Activated CD4-positive, alpha-beta T cell treated with anti-CD3 and anti-CD28 coated beads for 24 hours (primary cell): Measurements from ENCODE around the gene RMDN2.
"Not testable (repeated sequence)": the region's sequence is repeated elsewhere in the genome, so short reads cannot be mapped to it uniquely, and the experiment has no call there.

ENCODE experiments used
- DNase-seq, 2 donors: peaks; one replicate each; pipeline ENCODE4 v3.0.0-alpha.2; 2020; ENCODE audit warnings: low read depth in 2 of 2

RMDN2 gene

DNA sequence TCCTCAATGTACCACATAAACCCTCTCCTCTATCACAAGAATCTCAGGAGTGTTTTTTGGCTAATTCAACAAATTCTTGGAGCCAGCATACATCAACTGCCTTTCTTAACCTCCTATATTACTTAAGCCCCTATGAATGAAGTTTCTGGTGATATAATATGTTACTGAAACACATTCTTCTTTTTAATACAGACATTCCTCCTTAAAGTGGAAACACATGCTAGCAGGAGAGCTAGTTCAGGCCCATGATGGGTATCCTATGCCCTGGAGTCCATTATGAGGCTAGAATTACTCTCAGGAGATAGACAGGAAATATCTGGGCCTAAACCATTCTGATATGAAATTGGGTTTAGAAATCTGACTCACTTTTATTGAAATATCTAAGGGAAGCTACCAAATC lies 26.6 kb upstream of the RMDN2 start:
- DNase-seq: no peak

DNA sequence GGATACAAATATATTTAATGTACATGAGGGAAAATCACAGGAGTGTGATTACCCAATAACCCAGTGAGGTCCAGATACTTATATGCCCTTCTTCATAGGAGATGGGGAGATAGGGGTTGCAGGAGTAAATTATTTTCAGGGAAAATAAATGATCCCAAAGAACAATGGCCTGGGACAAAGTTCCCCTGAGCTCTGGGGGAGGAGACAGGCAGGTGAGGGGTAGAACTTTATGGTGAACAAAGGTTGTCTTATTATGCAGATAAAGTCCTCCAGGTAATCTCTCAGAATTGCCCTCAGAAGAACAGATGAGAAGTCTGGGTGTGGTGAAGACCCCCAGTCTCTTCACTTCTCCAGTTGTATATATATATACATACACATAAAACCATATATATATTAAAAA lies 22.1 kb upstream of the RMDN2 start:
- no peak for DNase-seq

DNA sequence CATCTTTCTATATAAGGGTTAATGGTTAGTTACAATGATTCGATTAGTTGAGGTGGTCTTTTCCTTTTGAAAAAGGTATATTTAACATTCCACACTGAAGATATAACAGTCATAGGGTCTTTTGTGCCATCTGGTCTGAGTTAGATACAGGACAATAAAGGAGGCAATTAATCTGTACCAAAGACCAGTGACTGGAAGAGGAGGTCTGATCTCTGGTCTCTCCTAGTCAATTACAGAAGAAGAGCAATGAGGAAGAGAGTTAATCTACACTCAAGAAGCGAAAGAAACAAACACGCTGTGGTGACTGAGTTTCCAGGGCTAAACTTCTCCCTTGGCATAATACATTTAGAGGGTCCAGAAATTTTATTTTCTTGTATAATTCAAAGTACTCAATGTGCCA lies 20.7 kb upstream of the RMDN2 start:
- no peak for DNase-seq

DNA sequence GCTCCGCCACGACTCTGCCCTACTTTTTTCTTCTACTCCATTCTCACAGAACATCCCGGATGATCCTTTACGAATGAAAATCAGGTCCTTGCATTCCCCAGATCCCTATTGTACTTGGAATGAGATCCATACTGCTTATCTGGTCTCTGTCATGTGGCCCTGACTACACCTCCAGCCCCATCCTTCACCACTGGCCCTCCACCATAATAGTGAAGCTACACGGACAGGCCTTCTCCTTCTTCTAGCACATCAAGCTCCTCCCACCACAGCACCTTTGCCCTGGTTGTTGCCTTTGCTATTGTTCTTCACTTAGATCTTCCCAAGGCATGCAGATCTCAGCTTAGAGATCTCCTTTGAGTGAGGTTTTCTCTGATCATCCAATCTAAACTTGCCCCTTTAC lies 20.1 kb upstream of the RMDN2 start:
- no peak for DNase-seq

DNA sequence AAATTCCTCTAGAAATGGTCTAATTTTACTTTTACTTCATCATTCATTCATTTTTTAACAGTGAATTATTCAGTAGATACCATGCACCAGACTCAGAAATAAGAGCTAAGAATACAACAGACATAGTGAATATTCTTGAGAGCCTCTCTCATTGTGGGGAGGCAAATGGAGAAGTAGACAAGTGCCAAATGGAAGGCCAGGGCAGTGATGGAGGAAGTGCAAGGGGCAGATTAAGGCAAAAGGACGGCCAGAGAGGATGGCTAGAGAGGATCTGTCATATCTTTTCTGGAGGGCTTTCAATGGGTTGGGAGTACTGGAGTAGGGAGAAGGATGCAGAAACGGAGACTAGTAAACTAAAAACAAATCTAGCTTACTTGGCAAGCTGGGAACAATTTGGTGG lies 19.0 kb upstream of the RMDN2 start:
- no peak for DNase-seq

DNA sequence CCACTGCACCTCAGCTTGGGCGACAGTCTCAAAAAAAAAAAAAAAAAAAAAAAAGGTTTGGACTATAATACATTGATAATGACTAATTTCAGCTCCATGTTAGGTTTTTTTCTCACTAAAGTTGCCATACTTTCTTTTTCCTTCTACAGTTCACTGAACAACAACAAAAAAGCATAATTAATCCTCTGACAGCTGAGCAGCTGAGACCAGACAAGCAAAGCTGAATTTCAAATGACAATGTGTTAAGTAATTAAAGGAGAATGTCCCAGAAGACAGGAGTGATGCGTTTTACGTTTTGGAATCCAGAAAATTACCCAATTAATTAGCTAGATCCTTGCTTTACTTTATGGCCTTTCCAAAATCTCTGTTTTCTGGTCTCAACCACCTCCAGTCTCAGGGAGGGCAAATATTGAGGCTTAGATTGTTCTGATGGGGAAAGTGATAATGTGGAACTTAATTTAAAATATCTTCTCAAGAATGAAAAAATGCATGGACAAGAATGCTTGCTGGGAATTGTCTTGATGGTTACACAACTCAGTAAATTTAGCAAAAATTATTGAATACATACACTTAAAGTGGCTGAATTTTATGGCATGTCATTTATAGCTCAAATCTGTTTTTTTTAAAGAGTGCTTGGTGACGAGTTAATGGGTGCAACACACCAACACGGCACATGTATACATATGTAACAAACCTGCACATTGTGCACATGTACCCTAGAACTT lies 17.4 kb upstream of the RMDN2 start:
- no peak for DNase-seq

DNA sequence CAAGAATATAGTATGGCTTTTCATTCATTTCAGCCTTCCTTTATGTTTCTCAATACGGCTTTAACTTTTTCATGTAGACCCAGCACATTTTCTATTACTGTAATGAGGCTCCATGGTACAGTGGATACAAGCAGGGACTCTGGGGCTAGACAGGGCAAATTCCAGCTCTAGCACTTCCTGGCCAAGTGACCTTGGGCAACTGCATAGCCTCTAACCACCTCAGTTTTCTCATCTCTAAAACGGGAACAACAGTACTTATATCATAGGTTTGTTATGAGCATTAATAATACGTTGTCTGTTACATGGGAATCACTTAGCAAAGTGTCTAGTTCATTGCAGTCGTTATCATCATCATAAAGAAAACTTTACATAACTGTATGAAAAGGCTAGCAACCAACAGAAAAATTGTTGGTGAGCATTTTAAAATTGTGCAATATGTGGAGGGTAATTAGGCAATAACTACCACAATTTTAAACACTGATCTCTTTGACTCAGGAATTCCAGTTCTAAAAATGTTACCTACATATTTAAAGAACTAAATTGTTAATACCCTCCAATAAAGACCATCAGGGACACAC lies 13.7 kb upstream of the RMDN2 start:
- no peak for DNase-seq

DNA sequence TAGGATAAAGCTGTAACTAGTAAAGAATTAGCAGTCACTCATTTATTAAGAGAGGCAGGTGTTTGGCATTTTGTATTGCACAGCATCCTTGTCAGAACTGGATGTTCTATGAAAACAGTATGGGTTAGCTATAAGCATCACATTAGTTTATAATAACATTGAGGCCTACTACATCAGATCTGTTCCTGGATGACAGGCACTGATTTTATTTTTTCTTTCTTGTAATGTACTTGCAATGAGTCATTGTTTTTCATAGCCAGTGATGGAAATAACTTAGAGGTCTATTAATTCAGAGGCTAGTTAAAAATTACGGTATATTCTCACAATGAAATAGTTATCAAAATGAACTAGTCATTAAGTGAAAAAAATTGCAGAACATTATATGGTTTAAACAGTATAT lies 13.0 kb upstream of the RMDN2 start:
- no peak for DNase-seq

DNA sequence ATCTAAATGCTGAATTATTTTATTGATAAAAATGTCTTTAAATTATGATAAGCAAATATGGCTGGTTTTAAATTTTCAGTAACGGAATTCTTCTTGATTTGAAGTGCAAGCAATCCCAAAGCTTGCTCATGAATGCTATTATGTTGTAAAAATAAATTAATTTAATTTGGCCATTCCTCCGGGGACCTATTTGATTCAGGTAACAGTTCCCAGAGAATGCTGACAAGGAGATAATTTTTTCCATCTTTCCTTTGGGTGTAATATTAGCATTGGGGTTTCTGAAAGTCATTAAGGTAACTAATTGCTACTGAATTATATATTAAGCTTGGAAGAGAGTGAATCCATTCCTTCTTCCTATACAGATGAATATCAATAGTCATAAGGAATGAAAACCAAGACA lies 12.5 kb upstream of the RMDN2 start:
- no peak for DNase-seq

DNA sequence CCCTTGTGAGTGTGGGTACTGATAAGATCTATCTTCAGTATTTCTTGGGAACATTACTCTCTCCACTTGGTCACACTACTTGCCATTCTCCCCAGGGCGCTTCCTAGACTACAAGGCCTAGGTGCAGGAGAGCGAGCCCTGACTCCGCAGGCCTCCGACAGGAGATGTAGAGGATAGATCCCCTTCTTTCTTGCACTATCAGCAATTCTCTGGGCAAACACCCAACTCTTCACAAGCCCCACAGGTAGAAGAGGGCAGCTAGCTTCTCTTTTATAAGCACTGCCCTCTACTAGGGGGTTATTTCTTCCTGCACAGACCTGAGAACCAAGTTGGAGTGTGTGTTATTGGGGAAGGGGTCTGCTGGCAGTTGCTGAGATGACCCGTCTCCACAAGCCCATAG lies 10.7 kb upstream of the RMDN2 start:
- no peak for DNase-seq

DNA sequence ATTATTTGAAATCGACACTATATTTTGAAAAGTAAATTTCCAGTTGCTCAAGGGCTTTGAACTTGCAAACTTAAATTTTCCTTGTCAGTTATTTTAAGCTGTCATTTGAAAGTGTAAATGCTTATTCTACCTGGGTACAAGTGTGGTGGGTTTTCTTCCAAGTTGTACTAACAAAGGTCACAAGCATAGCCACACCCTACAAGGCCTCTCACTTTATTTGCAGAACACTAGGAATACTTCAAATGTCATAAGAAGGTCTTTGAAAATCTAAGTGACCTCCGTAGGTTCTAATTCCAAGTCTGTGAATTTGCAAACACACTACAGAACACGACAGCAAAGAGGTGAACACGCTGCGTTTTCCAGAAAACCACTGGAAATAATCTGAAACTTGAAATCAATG lies 9.3 kb upstream of the RMDN2 start:
- DNase-seq: no peak

DNA sequence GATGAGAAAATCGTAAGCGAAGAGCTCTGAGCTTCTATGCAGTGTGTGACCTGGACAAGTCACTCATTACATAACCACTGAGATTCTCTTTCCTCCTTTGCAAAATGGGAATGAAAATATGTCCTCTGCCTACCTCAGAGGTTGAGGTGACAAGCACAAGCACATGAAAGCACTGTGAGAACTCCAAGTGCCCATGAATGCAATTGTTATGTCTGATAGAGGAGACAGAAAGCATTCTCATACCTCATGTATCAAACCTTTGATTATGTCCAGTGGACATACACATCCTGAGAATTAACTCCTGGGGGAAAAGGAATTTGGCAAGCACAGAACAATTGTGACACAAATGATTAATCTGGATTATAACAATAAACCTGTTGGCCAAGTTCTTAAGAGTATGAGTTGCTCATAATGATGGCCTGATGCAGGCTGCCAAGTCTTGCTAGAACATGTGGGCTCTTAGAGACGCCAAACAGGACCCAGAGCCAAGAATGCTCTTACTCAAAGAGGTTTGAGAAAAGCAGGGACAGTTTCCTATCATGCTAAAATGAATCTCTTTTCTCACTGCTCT lies 8.5 kb upstream of the RMDN2 start:
- no peak for DNase-seq

DNA sequence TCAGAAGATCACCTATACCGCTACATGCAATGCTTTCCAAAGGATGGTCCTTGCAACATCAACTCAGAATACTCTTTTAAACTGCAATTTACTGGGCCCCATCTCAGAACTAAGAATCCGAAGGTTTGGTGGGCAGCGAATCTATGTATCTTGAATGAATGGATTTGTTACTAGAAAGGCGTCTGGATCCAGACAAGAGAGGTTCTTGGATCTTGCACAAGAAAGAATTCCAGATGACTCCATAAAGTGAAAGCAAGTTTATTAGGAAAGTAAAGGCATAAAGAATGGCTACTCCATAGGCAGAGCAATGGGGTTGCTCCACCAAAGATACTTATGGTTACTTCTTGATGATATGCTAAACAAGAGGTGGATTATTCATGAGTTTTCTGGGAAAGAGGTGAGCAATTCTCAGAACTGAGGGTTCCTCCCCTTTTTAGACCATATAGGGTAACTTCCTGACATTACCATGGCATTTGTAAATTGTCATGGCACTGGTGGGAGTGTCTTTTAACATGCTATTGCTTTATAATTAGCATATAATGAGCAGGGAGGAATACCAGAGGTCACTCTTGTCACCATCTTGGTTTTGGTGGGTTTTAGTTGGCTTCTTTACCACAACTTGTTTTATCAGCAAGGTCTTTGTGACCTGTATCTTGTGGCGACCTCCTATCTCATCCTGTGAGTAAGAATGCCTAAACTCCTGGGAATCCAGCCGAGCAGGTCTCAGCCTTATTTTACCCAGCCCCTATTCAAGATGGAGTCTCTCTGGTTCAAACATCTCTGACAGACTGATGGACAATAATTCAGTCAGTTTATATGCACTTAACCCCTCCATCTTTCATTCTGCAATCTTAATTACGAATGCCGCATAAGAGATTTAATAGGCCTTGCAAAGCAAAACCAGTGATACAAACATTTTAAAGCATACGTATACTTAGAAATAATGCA lies 7.5 kb upstream of the RMDN2 start:
- DNase-seq: no peak

DNA sequence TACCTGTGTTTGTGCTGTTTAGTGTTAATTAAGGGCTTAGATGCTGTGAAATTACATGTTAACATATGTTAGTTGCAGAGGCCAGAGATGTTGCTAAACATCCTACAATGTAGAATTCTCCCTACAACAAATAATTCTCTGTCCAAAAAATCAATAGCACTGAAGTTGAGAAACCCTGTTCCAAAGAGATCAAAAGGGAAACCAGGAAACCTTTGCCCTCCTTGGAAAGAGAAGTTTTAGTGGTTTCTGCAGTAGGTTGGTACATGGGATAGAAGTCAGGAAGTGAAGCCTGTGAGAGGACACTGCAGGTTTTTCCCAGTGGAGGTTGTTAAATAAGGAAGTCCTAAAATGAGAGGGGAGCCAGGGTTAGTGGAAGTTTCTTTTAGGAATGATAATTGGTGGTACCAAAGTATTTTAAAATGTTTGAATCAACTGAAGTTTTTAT lies 6.3 kb upstream of the RMDN2 start:
- no peak for DNase-seq

DNA sequence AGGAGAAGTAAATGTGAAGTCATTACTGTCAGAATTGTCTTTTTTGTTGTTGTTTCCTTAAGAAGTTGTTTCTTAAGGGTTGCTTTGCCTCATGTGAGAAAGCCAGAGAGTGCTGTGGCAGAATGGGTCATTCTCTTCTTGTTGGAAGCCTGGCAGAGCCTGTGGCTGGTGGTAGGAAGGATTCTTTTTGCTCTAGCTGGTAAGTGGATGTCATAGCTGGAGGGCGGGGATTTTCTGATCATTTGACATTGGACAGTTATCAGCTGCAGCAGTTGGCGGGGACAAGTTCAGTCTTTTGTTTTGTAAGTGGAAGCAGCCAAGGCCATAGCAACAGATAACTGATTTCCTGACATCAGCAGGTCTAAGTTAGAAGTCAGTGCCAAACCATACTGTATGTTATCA lies 5.5 kb upstream of the RMDN2 start:
- DNase-seq: no peak

DNA sequence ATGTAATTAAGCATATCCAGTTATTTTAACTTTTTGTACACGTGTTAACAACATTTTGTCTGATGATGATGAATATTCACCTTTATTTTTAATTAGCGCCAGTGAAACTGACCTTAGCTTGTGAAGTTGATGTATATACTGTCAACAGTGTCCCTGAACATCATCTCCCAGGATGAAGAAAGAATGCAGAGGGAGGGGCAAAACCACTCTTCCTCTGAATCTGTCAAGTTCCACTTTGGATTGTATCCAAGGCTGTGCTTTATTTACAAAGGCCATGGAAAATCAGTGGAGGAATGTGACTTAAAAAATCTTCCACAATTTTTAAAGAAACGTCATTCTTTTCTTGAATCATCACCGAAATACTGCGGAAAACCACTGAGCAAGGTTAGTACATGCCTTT lies 4.5 kb upstream of the RMDN2 start:
- DNase-seq: no peak

DNA sequence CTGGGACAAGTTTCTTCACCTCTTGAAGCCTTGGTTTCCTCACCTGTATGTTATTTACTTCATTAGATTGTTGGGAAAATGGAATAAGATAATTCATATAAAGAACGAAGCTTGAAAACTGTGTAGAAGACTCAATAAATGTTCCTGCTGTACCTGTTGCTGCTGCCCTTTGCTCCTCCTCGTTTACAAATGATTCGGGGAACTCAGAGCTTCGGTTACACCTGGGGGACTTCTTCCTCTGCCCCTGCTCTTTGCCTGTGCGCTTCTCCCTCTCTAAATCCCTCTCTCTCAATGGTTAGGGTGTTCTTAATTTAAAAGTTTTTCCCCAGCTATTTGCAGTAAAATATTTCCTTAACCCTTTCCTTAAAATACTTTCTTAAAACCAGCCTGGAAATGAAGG lies 3.3 kb upstream of the RMDN2 start:
- DNase-seq: no peak

DNA sequence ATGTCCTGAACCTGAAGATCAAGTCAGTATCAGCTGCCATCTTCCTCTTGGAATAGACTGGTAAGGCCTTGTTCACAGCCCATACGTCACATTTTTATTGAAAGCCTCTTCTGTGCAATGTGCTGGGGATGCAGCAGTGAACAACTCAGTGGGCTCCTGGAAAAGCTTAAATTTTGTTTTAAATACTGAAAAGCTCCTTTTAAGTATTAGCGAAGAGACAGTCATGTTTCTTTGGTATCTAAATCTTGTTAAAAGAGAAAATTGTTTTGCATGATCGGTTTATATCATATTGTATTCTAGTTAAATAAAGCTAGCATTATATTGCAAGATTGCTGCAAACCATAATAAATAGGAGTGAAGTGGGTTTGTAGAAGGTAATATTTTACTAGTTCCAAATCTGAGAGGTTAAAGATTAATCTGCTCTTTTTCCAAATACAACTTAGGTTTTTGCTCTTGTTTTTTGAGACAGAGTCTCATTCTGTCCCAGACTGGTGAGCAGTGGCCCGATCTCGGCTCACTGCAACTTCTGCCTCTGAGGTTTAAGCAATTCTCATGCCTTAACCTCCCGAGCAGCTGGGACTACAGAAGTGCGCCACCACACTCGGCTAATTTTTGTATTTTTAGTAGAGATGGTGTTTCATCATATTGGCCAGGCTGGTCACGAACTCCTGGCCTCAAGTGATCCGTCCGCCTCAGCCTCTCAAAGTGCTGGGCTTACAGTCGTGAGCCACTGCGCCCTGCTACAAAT lies 1.6 kb upstream of the RMDN2 start:
- DNase-seq: no peak

DNA sequence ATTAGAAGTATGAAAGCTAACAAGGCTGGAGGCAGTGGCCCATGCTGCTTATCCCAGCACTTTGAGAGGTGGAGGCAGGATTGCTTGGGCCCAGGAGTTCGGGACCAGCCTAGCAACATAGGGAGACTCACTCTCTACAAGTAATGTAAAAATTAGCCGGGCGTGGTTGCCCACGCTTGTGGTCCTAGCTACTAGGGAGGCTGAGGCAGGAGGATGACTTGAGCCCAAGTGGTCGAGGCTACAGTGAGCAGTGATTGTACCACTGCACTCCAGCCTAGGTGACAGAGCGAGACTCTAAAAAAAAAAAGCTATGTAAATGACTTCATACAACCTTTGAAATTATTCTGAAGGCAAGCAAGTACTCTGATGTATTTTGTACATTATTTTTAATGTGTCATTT lies 1.5 kb downstream of the RMDN2 start:
- DNase-seq: no peak

DNA sequence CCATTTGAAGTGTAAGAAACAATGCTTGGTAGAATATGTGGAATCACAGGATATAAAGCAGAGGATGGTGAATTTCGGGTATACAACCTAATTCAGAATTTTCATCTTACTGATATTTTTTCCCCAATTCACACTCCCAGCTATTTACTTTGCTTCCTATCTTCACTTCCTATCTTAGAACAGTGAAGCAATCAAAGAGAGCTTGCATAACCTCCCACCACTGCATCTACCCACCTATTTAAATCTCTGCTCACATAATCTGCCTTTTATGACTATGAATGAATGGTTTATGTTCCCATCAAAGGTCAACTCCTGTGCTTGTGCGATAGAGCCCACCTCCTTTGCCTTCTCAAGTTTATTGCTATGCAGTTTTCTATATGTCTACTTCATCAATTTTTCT lies 3.3 kb downstream of the RMDN2 start:
- DNase-seq: no peak

DNA sequence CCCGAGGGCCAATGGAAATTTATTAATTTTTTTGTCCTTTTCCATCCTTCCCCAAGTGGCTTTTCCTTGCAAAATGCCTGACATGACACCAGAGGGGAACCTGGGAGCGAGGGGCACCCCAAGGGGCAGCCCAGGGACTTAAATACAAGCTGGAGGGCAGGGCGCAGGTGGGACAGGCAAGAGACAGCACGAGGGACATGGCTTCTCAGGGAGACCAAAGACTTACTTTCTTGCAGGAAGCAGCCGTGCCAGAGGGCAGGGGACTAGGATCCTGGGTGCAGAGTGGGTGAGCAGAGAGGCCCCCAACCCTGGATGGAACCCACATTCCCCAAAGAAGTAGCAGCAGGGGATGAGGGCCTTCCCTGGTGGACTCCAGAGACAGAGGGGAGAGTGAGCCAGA lies 5.3 kb downstream of the RMDN2 start:
- not testable (repeated sequence) for DNase-seq

DNA sequence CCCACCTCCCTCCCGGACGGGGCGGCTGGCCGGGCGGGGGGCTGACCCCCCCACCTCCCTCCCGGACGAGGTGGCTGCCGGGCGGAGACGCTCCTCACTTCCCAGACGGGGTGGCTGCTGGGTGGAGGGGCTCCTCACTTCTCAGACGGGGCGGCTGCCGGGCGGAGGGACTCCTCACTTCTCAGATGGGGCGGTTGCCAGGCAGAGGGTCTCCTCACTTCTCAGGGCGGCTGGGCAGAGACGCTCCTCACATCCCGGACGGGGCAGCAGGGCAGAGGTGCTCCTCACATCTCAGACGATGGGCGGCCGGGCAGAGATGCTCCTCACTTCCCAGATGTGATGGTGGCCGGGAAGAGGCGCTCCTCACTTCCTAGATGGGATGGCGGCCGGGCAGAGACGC lies 7.8 kb downstream of the RMDN2 start:
- not testable (repeated sequence) for DNase-seq
